Measurements from ENCODE around the gene KCNJ16. TPM values are rescaled to one million over a fixed set of nuclear protein-coding genes. Genes with fewer than 3 reads are reported as not detected.

KCNJ16 gene
- total RNA-seq, 1 experiment from 2014 or later: 9.3 TPM

DNA sequence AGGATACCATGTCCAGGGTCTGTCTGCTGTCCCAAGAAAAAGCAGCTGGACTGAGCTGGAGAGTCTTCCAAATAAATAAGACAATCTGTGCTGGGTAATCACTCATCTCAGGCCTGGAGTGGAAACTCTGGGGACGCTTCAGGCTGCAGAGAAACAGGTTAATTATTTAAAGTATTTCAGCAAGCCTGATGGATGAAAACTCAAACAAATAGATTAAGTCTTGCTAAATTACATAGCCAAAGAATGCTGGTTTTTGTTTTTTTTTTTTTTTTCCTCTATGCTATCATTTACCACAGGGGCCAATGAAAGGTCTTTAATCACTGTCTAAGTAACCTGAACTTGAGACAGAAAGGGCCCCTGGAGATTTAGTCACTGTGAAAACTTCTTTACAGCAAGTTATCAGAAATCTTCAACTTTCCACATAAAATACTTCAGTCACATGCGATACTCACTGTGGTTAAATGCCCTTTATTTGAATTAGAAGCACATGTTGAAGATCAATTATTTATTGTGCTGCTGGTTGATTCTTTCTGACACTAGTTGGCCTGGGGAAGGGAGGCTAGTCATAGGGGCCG lies 63.4 kb downstream of the KCNJ16 start:
- peak overlapping the region; percentile 42 for H3K27ac Mint-ChIP-seq (ENCODE audit: unreplicated experiment)
- Histone ChIP-seq H3K4me1 (peaks cover 22% of the 10 kb centered on the region), H3K9me3 (no peaks in the 10 kb centered on the region), H3K36me3 (ENCODE audit: control insufficient read depth, insufficient read depth, low read length) (no peaks in the 10 kb centered on the region), H3K4me3 (ENCODE audit: low read depth, low read length) (no peak overlapping the region), H3K27me3 (replicated peaks; ENCODE audit: control insufficient read depth, insufficient read depth, low read length) (no peaks in the 10 kb centered on the region)
- intact Hi-C loops (cut with micrococcal nuclease; ENCODE audit: unreplicated experiment): loop anchor here (1.0 kb wide), 1 partner anchor 63 kb away; the partner anchor contains the start of gene KCNJ16
- POLR2A ChIA-PET: no interaction called here
- no peak overlapping the region for H3K4me3 Mint-ChIP-seq (ENCODE audit: unreplicated experiment)
- H3K36me3 Mint-ChIP-seq (ENCODE audit: insufficient read depth, unreplicated experiment): no peaks in the 10 kb centered on the region
- no TSS peak for BruUV-seq (replicated peaks)
- no peaks in the 10 kb centered on the region for H3K9me3 Mint-ChIP-seq (ENCODE audit: unreplicated experiment)
- no peak for DNase-seq
- CTCF ChIA-PET: no interaction called here
- no peaks in the 10 kb centered on the region for H3K27me3 Mint-ChIP-seq (ENCODE audit: insufficient read depth, unreplicated experiment)
- TF ChIP-seq, protein P1, sequence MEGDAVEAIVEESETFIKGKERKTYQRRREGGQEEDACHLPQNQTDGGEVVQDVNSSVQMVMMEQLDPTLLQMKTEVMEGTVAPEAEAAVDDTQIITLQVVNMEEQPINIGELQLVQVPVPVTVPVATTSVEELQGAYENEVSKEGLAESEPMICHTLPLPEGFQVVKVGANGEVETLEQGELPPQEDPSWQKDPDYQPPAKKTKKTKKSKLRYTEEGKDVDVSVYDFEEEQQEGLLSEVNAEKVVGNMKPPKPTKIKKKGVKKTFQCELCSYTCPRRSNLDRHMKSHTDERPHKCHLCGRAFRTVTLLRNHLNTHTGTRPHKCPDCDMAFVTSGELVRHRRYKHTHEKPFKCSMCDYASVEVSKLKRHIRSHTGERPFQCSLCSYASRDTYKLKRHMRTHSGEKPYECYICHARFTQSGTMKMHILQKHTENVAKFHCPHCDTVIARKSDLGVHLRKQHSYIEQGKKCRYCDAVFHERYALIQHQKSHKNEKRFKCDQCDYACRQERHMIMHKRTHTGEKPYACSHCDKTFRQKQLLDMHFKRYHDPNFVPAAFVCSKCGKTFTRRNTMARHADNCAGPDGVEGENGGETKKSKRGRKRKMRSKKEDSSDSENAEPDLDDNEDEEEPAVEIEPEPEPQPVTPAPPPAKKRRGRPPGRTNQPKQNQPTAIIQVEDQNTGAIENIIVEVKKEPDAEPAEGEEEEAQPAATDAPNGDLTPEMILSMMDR (IDR thresholded peaks at IDR 0.05; ENCODE audit: insufficient read depth in 1 of 2, low read depth in 1 of 2, low read length in 1 of 2, severe bottlenecking in 1 of 2, unreplicated experiment in 1 of 2): no peak
- peaks cover 20% of the 10 kb centered on the region for H3K4me1 Mint-ChIP-seq (ENCODE audit: low read depth, unreplicated experiment)

DNA sequence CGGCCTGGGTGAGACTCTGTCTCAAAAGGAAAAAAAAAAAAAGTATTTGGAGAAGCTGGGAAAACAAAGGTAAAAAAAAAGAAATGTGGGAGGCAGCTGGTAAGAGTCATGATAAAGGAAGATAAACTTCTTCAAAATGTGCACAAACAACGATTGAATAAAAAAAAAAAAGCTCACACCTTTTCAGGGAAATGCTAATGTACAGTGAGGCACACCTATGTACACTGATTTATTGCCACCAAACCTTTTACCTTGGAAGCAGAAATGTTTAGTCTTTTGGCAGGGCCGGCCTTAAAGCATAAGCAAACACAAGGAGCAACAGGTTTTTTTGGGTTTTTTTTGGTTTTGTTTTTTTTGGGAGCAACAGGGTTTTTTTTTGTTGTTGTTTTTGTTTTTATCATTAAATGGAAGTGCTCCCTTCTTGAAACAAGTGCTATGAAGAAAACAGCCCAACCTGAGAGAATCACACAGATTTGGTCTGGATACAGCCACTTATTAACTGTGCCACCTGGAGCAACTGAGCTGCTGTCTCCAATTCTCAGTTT lies 64.5 kb downstream of the KCNJ16 start:
- Mint-ChIP-seq H3K9me3 (ENCODE audit: unreplicated experiment) (no peaks in the 10 kb centered on the region), H3K4me1 (ENCODE audit: low read depth, unreplicated experiment) (peaks cover 20% of the 10 kb centered on the region), H3K36me3 (ENCODE audit: insufficient read depth, unreplicated experiment) (no peaks in the 10 kb centered on the region), H3K27ac (ENCODE audit: unreplicated experiment) (no peak overlapping the region), H3K27me3 (ENCODE audit: insufficient read depth, unreplicated experiment) (no peaks in the 10 kb centered on the region), H3K4me3 (ENCODE audit: unreplicated experiment) (no peak overlapping the region)
- Histone ChIP-seq H3K36me3 (ENCODE audit: control insufficient read depth, insufficient read depth, low read length) (no peaks in the 10 kb centered on the region), H3K4me1 (peaks cover 22% of the 10 kb centered on the region), H3K9me3 (no peaks in the 10 kb centered on the region), H3K27me3 (replicated peaks; ENCODE audit: control insufficient read depth, insufficient read depth, low read length) (no peaks in the 10 kb centered on the region), H3K4me3 (ENCODE audit: low read depth, low read length) (no peak overlapping the region)
- TF ChIP-seq, protein P1 (IDR thresholded peaks at IDR 0.05; ENCODE audit: insufficient read depth in 1 of 2, low read depth in 1 of 2, low read length in 1 of 2, severe bottlenecking in 1 of 2, unreplicated experiment in 1 of 2): no peak
- intact Hi-C loops (cut with micrococcal nuclease; ENCODE audit: unreplicated experiment): no loop called here
- no TSS peak for BruUV-seq (replicated peaks)
- POLR2A ChIA-PET: no interaction called here
- no peak for DNase-seq
- CTCF ChIA-PET: interaction anchor here (0.6 to 0.7 kb wide), 2 partner anchors 266 to 427 kb away, joined by 3 to 4 read pairs; no protein-coding TSS in a partner anchor

DNA sequence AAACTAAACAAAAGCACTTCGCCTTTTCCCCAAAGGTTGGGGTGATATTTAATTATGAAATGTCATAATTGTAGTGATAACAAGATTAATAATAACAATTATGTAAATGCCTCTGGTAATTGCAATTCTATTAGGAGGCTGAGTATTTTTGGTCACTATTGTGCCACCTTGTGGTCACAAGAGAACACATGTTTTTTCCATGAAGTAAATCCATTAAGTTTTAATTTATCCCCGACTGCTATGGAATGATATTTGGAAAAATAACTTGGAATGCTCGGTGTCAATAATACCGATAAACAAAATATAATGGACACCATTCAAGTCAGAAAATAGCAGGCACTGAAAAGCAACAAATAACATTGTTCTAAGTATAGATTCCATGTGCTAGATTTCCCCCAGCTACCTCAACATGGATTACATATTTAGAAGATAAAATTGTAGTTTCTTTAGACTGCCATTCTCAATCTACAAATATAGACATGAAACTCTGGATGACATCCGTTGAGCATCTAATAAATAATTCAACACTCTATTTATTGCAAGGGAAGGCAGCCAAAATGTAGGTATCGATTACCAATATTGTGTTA lies 69.3 kb downstream of the KCNJ16 start:
- no peak for DNase-seq
- no peaks in the 10 kb centered on the region for H3K36me3 ChIP-seq (ENCODE audit: control insufficient read depth, insufficient read depth, low read length)
- POLR2A ChIA-PET: no interaction called here

More for the DNA sequence above, 69.3 kb downstream of the KCNJ16 start:
- H3K36me3 Mint-ChIP-seq (ENCODE audit: insufficient read depth, unreplicated experiment): no peaks in the 10 kb centered on the region
- BruUV-seq (replicated peaks): no TSS peak
- TF ChIP-seq, protein P1 (IDR thresholded peaks at IDR 0.05; ENCODE audit: insufficient read depth in 1 of 2, low read depth in 1 of 2, low read length in 1 of 2, severe bottlenecking in 1 of 2, unreplicated experiment in 1 of 2): peak; percentile 52 to 71
- no peaks in the 10 kb centered on the region for H3K9me3 ChIP-seq
- H3K27me3 Mint-ChIP-seq (ENCODE audit: insufficient read depth, unreplicated experiment): peaks cover 9% of the 10 kb centered on the region
- CTCF ChIA-PET: interaction anchor here (0.7 kb wide), 1 partner anchor 582 kb away, joined by 3 read pairs; no protein-coding TSS in a partner anchor
- no peaks in the 10 kb centered on the region for H3K9me3 Mint-ChIP-seq (ENCODE audit: unreplicated experiment)
- no peak overlapping the region for H3K27ac Mint-ChIP-seq (ENCODE audit: unreplicated experiment)
- H3K4me1 Mint-ChIP-seq (ENCODE audit: low read depth, unreplicated experiment): no peaks in the 10 kb centered on the region
- intact Hi-C loops (cut with micrococcal nuclease; ENCODE audit: unreplicated experiment): loop anchor here (1.0 to 2.0 kb wide), 6 partner anchors 115 to 618 kb away; no protein-coding TSS in a partner anchor
- no peak overlapping the region for H3K4me3 ChIP-seq (ENCODE audit: low read depth, low read length)
- no peak overlapping the region for H3K4me3 Mint-ChIP-seq (ENCODE audit: unreplicated experiment)
- H3K4me1 ChIP-seq: no peaks in the 10 kb centered on the region
- H3K27me3 ChIP-seq (replicated peaks; ENCODE audit: control insufficient read depth, insufficient read depth, low read length): no peaks in the 10 kb centered on the region
